Suprapubic skin (tissue), 4 donors: ENCODE results near the gene SPATA13.

Experiments used
- CTCF ChIP-seq, 2 donors: fragments of 200-600 bp in 1 of 2; fragments of 450-650 bp in 1 of 2; sonication (generic) in 1 of 2; IDR thresholded peaks; one replicate each; pipeline ENCODE4 v1.5.1; 2016 to 2019; ENCODE audit warnings: antibody characterized with exemption in 2 of 2, mild to moderate bottlenecking in 1 of 2, moderate library complexity in 1 of 2
- POLR2A ChIP-seq, 2 donors: fragments of 450-650 bp; IDR thresholded peaks; one replicate each; pipeline ENCODE4 v1.6.1; 2017; ENCODE audit warnings: antibody characterized with exemption in 2 of 2, mild to moderate bottlenecking in 2 of 2, moderate library complexity in 2 of 2
- POLR2AphosphoS5 ChIP-seq, 3 donors: sonication (generic); formaldehyde crosslinking; IDR thresholded peaks; one replicate each; pipeline ENCODE4 v1.6.1; 2017; ENCODE audit warnings: antibody characterized with exemption in 3 of 3

- TF ChIP-seq CTCF (IDR thresholded peaks at IDR 0.05) (no peak), POLR2AphosphoS5 (IDR thresholded peaks at IDR 0.05) (no peak), POLR2A (IDR thresholded peaks at IDR 0.05) (no peak)
Measured at GRCh38 chr13:24124789-24125476, 35.6 kb upstream of the SPATA13 start.
